Lung (tissue), 12 donors: ENCODE results near the gene RNF151. TPM values are rescaled to one million over a fixed set of nuclear protein-coding genes. Genes with fewer than 3 reads are reported as not detected.

ENCODE experiments used
- ATAC-seq: fragments of 200-7000 bp; cut with Tn5 transposase; one replicate; pipeline ENCODE4 v1.9.1; 2020; ENCODE audit warnings: moderate number of reproducible peaks; ENCODE audit not compliant: insufficient read depth, low FRiP score
- DNase-seq, 3 donors: peaks; one replicate each; pipeline ENCODE4 v3.0.0-alpha.2; 2013 to 2017
- H3K27ac ChIP-seq, 2 donors: one replicate each; pipeline ENCODE4 v1.5.1; 2013; ENCODE audit warnings: mild to moderate bottlenecking in 2 of 2, moderate library complexity in 2 of 2, control low read depth in 1 of 2, inconsistent platforms in 1 of 2, low read depth in 1 of 2, low read length in 1 of 2
- H3K27me3 ChIP-seq, 3 donors: one replicate each; pipeline ENCODE4 v1.5.1; 2013; ENCODE audit warnings: low read length in 2 of 3; ENCODE audit not compliant: control insufficient read depth in 3 of 3, insufficient read depth in 3 of 3
- H3K36me3 ChIP-seq, 4 donors: one replicate each; pipeline ENCODE4 v1.5.1; 2013; ENCODE audit warnings: low read length in 4 of 4, mild to moderate bottlenecking in 1 of 4, moderate library complexity in 1 of 4; ENCODE audit not compliant: control insufficient read depth in 4 of 4, insufficient read depth in 4 of 4
- H3K4me1 ChIP-seq, 5 donors: one replicate each; pipeline ENCODE4 v1.5.1; 2013; ENCODE audit warnings: low read length in 5 of 5, mild to moderate bottlenecking in 2 of 5, moderate library complexity in 1 of 5; ENCODE audit not compliant: control insufficient read depth in 5 of 5, insufficient read depth in 5 of 5
- H3K4me3 ChIP-seq: one replicate; pipeline ENCODE4 v1.5.1; 2013; ENCODE audit warnings: mild to moderate bottlenecking, control low read depth, moderate library complexity
- H3K9ac ChIP-seq, 2 donors: one replicate each; pipeline ENCODE4 v1.5.1; 2013; ENCODE audit warnings: low read length in 2 of 2, control low read depth in 1 of 2; ENCODE audit not compliant: insufficient read depth in 1 of 2
- H3K9me3 ChIP-seq, 4 donors: one replicate each; pipeline ENCODE4 v1.5.1; 2013; ENCODE audit warnings: low read length in 3 of 4, mild to moderate bottlenecking in 1 of 4, moderate library complexity in 1 of 4; ENCODE audit not compliant: control insufficient read depth in 4 of 4, insufficient read depth in 3 of 4
- WGBS, 2 donors: extraction: QIAGEN DNeasy Blood & Tissue Kit; methylation state at CpG; one replicate each; pipeline ENCODE4 v1.1.7; 2013; 5-methylcytosine and 5-hydroxymethylcytosine counted together
- polyA plus RNA-seq, 2 donors: library from polyadenylated mRNA; stranded (reverse); fragments of 200-250 nt; gene quantifications; one replicate each; pipeline ENCODE4 v1.2.1, GENCODE V29; 2013
- total RNA-seq, 2 donors: library from RNA; depleted of rRNA in 1 of 2; stranded (reverse); fragments of >200 nt in 1 of 2; gene quantifications; one replicate each; pipeline ENCODE4 v1.2.1, GENCODE V29; 2014 to 2021
- TF ChIP-seq, protein P1 (sequence below): IDR thresholded peaks from 2 replicates; pipeline ENCODE4 v1.5.1; 2012; ENCODE audit warnings: mild to moderate bottlenecking; ENCODE audit errors: control extremely low read depth, extremely low read depth
- donor health status: control.
- donor health status: control.
- donor health status: Bipolar disorder and iron deficiency.
- donor health status: healthy.
- donor health status: DM: yes; HTN: yes; CAD: no.

RNF151 gene
- total and polyA plus RNA-seq, 4 donors: 0.15 TPM; not detected in 3

DNA sequence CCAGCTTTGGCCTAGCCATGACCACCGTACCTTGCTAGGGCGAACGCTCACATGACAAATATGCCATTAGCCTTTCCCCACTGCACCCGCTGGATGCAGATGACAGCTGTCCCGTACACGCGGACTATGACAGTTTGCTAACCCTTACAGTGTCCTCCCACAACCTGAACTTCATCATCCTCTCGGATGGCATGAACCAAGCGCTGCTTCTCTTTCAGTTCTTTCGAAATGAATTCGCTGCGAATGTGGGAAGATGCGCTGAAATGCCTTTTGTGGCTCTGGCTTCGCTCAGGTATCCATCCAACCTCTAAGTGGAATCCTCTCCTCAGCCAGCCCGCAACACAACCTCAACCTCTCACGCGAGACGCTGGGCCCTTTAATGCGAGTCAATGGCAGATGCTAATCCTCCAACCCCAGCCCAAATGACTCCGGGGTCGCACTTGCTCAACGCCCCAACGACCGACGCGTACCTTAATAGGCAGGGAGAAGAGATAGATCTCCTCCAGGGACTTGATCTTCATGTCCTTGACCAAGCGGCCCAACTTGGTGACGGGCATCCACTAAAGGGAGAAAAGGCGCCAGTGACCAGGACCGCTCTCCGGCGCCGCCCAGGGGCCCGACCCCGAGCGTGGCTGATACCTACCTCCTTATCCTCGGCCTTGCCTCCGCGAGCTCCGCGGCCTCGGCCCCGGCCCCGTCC is 2.7 kb upstream of the RNF151 start:
- ATAC-seq (no peak), DNase-seq (peak in 1 of 3 donors; percentile 59)
- Histone ChIP-seq H3K9me3 (no peaks in the 10 kb centered on the region), H3K4me1 (peaks cover 5 to 35% (median 10%) of the 10 kb centered on the region in 5 donors), H3K27me3 (no peaks in the 10 kb centered on the region), H3K27ac (peak overlapping the region; percentile 88 to 97), H3K36me3 (peaks cover 7 to 20% (median 16%) of the 10 kb centered on the region in 4 donors), H3K9ac (peak overlapping the region; percentile 78 to 80), H3K4me3 (peak overlapping the region; percentile 94)
- TF ChIP-seq, protein P1, sequence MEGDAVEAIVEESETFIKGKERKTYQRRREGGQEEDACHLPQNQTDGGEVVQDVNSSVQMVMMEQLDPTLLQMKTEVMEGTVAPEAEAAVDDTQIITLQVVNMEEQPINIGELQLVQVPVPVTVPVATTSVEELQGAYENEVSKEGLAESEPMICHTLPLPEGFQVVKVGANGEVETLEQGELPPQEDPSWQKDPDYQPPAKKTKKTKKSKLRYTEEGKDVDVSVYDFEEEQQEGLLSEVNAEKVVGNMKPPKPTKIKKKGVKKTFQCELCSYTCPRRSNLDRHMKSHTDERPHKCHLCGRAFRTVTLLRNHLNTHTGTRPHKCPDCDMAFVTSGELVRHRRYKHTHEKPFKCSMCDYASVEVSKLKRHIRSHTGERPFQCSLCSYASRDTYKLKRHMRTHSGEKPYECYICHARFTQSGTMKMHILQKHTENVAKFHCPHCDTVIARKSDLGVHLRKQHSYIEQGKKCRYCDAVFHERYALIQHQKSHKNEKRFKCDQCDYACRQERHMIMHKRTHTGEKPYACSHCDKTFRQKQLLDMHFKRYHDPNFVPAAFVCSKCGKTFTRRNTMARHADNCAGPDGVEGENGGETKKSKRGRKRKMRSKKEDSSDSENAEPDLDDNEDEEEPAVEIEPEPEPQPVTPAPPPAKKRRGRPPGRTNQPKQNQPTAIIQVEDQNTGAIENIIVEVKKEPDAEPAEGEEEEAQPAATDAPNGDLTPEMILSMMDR: no peak
- 9 to 12% methylated on average over 36 to 44 of the region's 44 CpGs for WGBS, 2 donors

DNA sequence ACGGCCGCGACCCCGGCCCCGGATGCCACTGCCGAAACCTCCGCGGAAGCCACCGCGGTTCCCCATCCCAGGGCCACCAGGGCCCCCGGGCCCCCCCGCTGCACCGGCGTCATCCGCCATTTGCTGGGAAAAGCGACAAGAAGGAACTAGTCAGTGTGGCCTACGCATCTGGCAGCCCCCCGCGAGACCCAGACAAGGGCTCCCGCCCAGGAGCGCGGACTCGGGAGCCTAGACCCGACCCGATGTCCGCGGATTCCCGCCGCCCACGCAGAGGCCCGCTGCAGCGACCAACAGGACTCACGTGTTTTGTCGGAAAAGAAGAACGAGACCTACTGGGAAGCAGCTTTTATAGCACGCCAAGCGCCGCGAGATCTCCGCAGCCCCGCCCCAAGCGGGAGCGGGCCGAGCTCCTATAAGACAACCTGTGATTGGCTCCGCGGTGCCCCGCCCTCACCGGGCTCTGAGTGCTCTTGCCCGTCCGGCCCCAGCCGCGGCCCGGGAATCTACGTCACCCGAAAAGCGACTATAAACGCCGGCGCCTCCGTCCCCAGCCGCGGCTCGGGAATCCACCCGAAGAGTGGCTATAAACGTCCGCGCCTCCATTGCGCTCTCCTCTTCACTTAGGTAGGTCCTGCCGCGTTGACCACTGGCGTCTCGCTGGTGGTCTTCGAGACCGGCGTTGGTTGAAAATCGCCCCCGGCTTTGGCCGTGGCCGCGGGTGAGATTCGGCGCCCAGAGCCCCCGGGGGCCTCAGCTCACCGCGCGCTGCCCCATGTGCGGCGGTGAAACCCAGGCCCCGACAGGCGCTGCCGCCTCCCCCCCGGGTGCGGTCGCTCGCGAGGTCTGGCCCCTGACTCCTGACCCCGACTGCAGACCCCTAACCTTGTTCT is 1.9 kb upstream of the RNF151 start, which contains the start of gene RPS2:
Gene RPS2, minus strand, starts transcription at position 321 of the 890 bp plus-strand sequence. Its CDS starts 201 bp downstream, at position 120.
- peak within 1 kb of the TSS; percentile 78 to 80 for H3K9ac ChIP-seq
- ATAC-seq: peak; percentile 90
- TF ChIP-seq, protein P1: no peak
- no peaks in the 10 kb centered on the region for H3K27me3 ChIP-seq
- H3K27ac ChIP-seq: peak within 1 kb of the TSS; percentile 97
- peaks cover 5 to 32% (median 10%) of the 10 kb centered on the region in 5 donors for H3K4me1 ChIP-seq
- peak; percentile 99 for DNase-seq
- no peaks in the 10 kb centered on the region for H3K9me3 ChIP-seq
- H3K36me3 ChIP-seq: peaks cover 7 to 20% (median 16%) of the 10 kb centered on the region in 4 donors
- 0 to 2% methylated on average over 86 to 97 of the region's 97 CpGs for WGBS, 2 donors
- H3K4me3 ChIP-seq: peak within 1 kb of the TSS; percentile 94

DNA sequence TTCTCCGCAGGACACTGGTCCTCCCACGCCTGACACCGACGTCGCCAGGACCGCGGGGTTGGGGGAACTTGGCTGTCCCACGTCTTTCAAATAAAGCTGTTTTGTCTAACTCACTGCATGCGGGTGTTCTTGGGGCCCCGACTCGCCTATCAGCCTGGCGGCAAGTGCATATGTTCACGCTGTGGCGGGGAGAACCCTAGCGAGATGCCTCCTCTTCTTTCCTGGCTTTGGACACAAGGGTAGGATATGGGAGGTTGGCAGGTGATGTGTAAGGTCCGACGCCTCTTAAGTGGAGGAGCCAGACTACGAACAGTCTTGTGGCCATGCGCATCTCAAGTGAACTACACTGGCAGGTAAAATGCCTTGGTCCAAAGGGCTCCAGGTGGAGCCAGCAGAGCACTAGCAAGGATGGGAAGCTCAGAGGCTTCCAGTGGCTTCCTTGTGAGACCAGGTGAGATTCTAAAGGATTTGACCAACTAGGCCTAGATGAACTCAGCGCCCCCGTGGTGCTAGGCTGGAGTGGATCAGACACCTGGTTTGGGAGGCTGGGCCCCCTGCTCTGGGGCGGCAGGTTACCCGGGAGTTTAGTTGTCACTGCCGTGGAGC is 1.2 kb upstream of the RNF151 start:
- 23 to 27% methylated on average over 24 of the region's 24 CpGs for WGBS, 2 donors
- Histone ChIP-seq H3K27ac (peak overlapping the region; percentile 97), H3K9me3 (no peaks in the 10 kb centered on the region), H3K9ac (peak overlapping the region; percentile 76 to 78), H3K4me1 (peaks cover 5 to 27% (median 7%) of the 10 kb centered on the region in 5 donors), H3K4me3 (peak overlapping the region; percentile 71), H3K36me3 (peaks cover 7 to 20% (median 16%) of the 10 kb centered on the region in 4 donors), H3K27me3 (no peaks in the 10 kb centered on the region)
- TF ChIP-seq, protein P1: no peak
- ATAC-seq (no peak), DNase-seq (no peak)
